Endothelial cell of umbilical vein (primary cell): Measurements from ENCODE around the gene GUK1. TPM values are rescaled to one million over a fixed set of nuclear protein-coding genes. Genes with fewer than 3 reads are reported as not detected.

Source experiments
- BruUV-seq: library from RNA; stranded (reverse); fragments of 400-500 nt; replicated peaks from 2 replicates; lab custom pipeline; 2021; lab: Mats Ljungman, UMichigan
- CTCF ChIA-PET: fragments of 300-600, 350-600 bp; sonication (Branson Sonifier 250); formaldehyde crosslinking; loops from one replicate; lab custom pipeline; 2021; ENCODE audit warnings: antibody characterized with exemption, inconsistent platforms; lab: Charles Lee
- POLR2A ChIA-PET: fragments of 300-600, 350-600 bp; sonication (Branson Sonifier 250); formaldehyde crosslinking; loops from one replicate; lab custom pipeline; 2021; ENCODE audit warnings: antibody characterized with exemption, inconsistent platforms; lab: Charles Lee
- DNase-seq: peaks from one replicate; pipeline ENCODE4 v3.0.0-alpha.2; 2011; ENCODE audit warnings: low read depth, low spot score
- FAIRE-seq: peaks from 2 replicates; lab custom pipeline; 2011; peaks lifted over from hg19 to GRCh38; lab: Jason Lieb, UNC
- H2AFZ ChIP-seq: 2 replicates; pipeline ENCODE4 v1.6.0; 2012; ENCODE audit warnings: low read depth, low read length, control low read depth, inconsistent platforms
- H3K27ac ChIP-seq: 2 replicates; pipeline ENCODE4 v1.5.1; 2011; ENCODE audit warnings: low read depth, mild to moderate bottlenecking, control low read depth, low read length, moderate library complexity; ENCODE audit not compliant: insufficient read depth
- H3K27me3 ChIP-seq, 2 experiments: 2 replicates each; pipeline versions ENCODE4 v1.6.0 to v1.6.1; 2011; ENCODE audit warnings: low read length in 2 of 2, mixed read lengths in 1 of 2; ENCODE audit not compliant: control insufficient read depth in 2 of 2, insufficient read depth in 2 of 2
- H3K36me3 ChIP-seq, 2 experiments: 2 replicates in 1 of 2; 3 replicates in 1 of 2; pipeline ENCODE4 v1.5.1; 2011; ENCODE audit warnings: low read length in 2 of 2, mild to moderate bottlenecking in 1 of 2, moderate library complexity in 1 of 2; ENCODE audit not compliant: control insufficient read depth in 2 of 2, insufficient read depth in 2 of 2; ENCODE audit errors: extremely low read depth in 1 of 2
- H3K4me1 ChIP-seq: 3 replicates; pipeline ENCODE4 v1.5.1; 2011; ENCODE audit warnings: mild to moderate bottlenecking, low read length; ENCODE audit not compliant: control insufficient read depth, insufficient read depth; ENCODE audit errors: extremely low read depth
- H3K4me2 ChIP-seq: 2 replicates; pipeline ENCODE4 v1.6.1; 2011; ENCODE audit warnings: low read length, control low read depth, mixed read lengths; ENCODE audit not compliant: insufficient read depth
- H3K4me3 ChIP-seq, 3 experiments: fragments of 200-600 bp in 1 of 3; sonication (generic), shearing (Covaris generic) in 1 of 3; replicated peaks in 1 of 3; 2 replicates each; pipeline ENCODE4 v1.5.1; 2011 to 2016; ENCODE audit warnings: control low read depth in 3 of 3, low read length in 3 of 3, mild to moderate bottlenecking in 2 of 3, inconsistent platforms in 1 of 3, low read depth in 1 of 3, moderate library complexity in 1 of 3; ENCODE audit not compliant: insufficient read depth in 1 of 3
- H3K79me2 ChIP-seq: 2 replicates; pipeline ENCODE4 v1.6.0; 2012; ENCODE audit warnings: low read length, inconsistent platforms; ENCODE audit not compliant: control insufficient read depth, insufficient read depth
- H3K9ac ChIP-seq: replicated peaks from 2 replicates; pipeline ENCODE3; 2011; ENCODE audit warnings: low read length, control low read depth; ENCODE audit not compliant: insufficient read depth; ENCODE audit errors: extremely low read depth
- H3K9me1 ChIP-seq: replicated peaks from 3 replicates; pipeline ENCODE4 v1.6.0; 2011; ENCODE audit warnings: mild to moderate bottlenecking, low read length; ENCODE audit not compliant: control insufficient read depth, insufficient read depth; ENCODE audit errors: extremely low read depth
- H3K9me3 ChIP-seq: replicated peaks from 2 replicates; pipeline ENCODE4 v1.5.1; 2012; ENCODE audit warnings: low read length, inconsistent platforms; ENCODE audit not compliant: control insufficient read depth, insufficient read depth
- H4K20me1 ChIP-seq: replicated peaks from 2 replicates; pipeline ENCODE3; 2011; ENCODE audit warnings: mild to moderate bottlenecking, low read length; ENCODE audit not compliant: control insufficient read depth, insufficient read depth; ENCODE audit errors: extremely low read depth
- EZH2 ChIP-seq: IDR thresholded peaks from 2 replicates; pipeline ENCODE4 v1.6.1; 2012; ENCODE audit warnings: borderline replicate concordance, low read depth, mild to moderate bottlenecking, moderate library complexity, low read length, inconsistent platforms; ENCODE audit not compliant: severe bottlenecking
- FOS ChIP-seq: IDR thresholded peaks from 2 replicates; pipeline ENCODE4 v1.6.1; 2011; ENCODE audit warnings: mild to moderate bottlenecking, low read length, moderate library complexity, borderline replicate concordance; ENCODE audit not compliant: insufficient read depth
- GATA2 ChIP-seq: IDR thresholded peaks from 2 replicates; pipeline ENCODE4 v1.7.0; 2011; ENCODE audit warnings: low read depth, mild to moderate bottlenecking, moderate library complexity, mixed read lengths, low read length; ENCODE audit not compliant: insufficient read length, insufficient read depth
- MYC ChIP-seq: IDR thresholded peaks from one replicate; pipeline ENCODE4 v1.6.1; 2011; ENCODE audit warnings: mild to moderate bottlenecking, low read depth, low read length
- POLR2A ChIP-seq: IDR thresholded peaks from 2 replicates; pipeline ENCODE4 v1.6.1; 2012; ENCODE audit warnings: low read depth, mild to moderate bottlenecking, control low read depth, low read length
- POLR2AphosphoS5 ChIP-seq: IDR thresholded peaks from 2 replicates; pipeline ENCODE4 v1.6.1; 2012; ENCODE audit warnings: low read depth, mild to moderate bottlenecking, control low read depth, low read length, moderate library complexity; ENCODE audit not compliant: insufficient read depth
- dilution Hi-C: fragments of 300-500 bp; cut with MboI; formaldehyde crosslinking; loops from one replicate; pipeline ENCODE4 v1.15.0; 2019; ENCODE audit warnings: low sequenced_read_pairs; ENCODE audit not compliant: extremely low pct_ligation_motif_present
- intact Hi-C: fragments of 100-400 bp; cut with micrococcal nuclease; formaldehyde crosslinking; loops from one replicate; pipeline ENCODE4 v1.10.0; 2022
- polyA plus RNA-seq, 4 experiments: library from polyadenylated mRNA; depleted of rRNA in 3 of 4; stranded (reverse) in 3 of 4; unstranded in 1 of 4; fragments of >200 nt; gene quantifications; 2 replicates each; pipeline versions ENCODE4 v1.2.1 to v1.2.3, GENCODE V29; 2011 to 2012; ENCODE audit warnings: missing spikeins in 1 of 4
- total RNA-seq: library from RNA; stranded (reverse); gene quantifications from 2 replicates; pipeline ENCODE4 v1.2.3, GENCODE V29; 2021
- TF ChIP-seq, protein P1 (sequence below), 2 donors: IDR thresholded peaks; 1 replicate in 1 of 2; 2 replicates in 1 of 2; pipeline ENCODE4 v1.5.1; 2011; ENCODE audit warnings: low read length in 2 of 2, mild to moderate bottlenecking in 2 of 2, moderate library complexity in 2 of 2, control low read depth in 1 of 2, inconsistent platforms in 1 of 2, low read depth in 1 of 2; ENCODE audit not compliant: insufficient read depth in 1 of 2; ENCODE audit errors: extremely low read depth in 1 of 2
- TF ChIP-seq, protein P2 (sequence below): IDR thresholded peaks from 2 replicates; pipeline ENCODE4 v1.6.1; 2011; ENCODE audit not compliant: insufficient read depth, insufficient read length

GUK1 gene
- total and polyA plus RNA-seq, 2 donors (not counting 3 experiments of a cell fraction or from before 2014, with no cell fraction given): 239 to 742 TPM

GRCh38 chr1:228163776-228164519 is 23.9 kb downstream of the GUK1 start:
- intact Hi-C loops (loop anchor here (2.0 to 10.0 kb wide), 2 partner anchors 295 to 379 kb away; a partner anchor contains a TSS), dilution Hi-C loops (no loop called here)
- H3K36me3 ChIP-seq: no peaks in the 10 kb centered on the region
- no peak overlapping the region for H3K4me3 ChIP-seq
- DNase-seq (no peak), FAIRE-seq (no peak)
- no peaks in the 10 kb centered on the region for H3K9me3 ChIP-seq
- no peak overlapping the region for H2AFZ ChIP-seq
- no TSS peak for BruUV-seq
- H3K79me2 ChIP-seq: peaks cover 10% of the 10 kb centered on the region
- no peaks in the 10 kb centered on the region for H3K9me1 ChIP-seq
- H3K27me3 ChIP-seq: no peaks in the 10 kb centered on the region
- ChIA-PET POLR2A (interaction anchor here (1.7 kb wide), 1 partner anchor 13 kb away, joined by 4 read pairs; no protein-coding TSS in a partner anchor), CTCF (interaction anchor here (0.8 to 4.9 kb wide), 2 partner anchors 16 to 32 kb away, joined by 3 to 43 read pairs; no protein-coding TSS in a partner anchor)
- H4K20me1 ChIP-seq: no peaks in the 10 kb centered on the region
- TF ChIP-seq, protein P1, sequence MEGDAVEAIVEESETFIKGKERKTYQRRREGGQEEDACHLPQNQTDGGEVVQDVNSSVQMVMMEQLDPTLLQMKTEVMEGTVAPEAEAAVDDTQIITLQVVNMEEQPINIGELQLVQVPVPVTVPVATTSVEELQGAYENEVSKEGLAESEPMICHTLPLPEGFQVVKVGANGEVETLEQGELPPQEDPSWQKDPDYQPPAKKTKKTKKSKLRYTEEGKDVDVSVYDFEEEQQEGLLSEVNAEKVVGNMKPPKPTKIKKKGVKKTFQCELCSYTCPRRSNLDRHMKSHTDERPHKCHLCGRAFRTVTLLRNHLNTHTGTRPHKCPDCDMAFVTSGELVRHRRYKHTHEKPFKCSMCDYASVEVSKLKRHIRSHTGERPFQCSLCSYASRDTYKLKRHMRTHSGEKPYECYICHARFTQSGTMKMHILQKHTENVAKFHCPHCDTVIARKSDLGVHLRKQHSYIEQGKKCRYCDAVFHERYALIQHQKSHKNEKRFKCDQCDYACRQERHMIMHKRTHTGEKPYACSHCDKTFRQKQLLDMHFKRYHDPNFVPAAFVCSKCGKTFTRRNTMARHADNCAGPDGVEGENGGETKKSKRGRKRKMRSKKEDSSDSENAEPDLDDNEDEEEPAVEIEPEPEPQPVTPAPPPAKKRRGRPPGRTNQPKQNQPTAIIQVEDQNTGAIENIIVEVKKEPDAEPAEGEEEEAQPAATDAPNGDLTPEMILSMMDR (IDR thresholded peaks at IDR 0.05; ENCODE audit: extremely low read depth in 1 of 2, insufficient read depth in 1 of 2, low read depth in 1 of 2, low read length in 2 of 2): no peak
- TF ChIP-seq POLR2AphosphoS5 (no peak), FOS (no peak), GATA2 (no peak), MYC (no peak), POLR2A (no peak), EZH2 (no peak)
- TF ChIP-seq, protein P2, sequence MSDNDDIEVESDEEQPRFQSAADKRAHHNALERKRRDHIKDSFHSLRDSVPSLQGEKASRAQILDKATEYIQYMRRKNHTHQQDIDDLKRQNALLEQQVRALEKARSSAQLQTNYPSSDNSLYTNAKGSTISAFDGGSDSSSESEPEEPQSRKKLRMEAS: no peak
- peaks cover 29% of the 10 kb centered on the region for H3K4me1 ChIP-seq
- no peak overlapping the region for H3K4me2 ChIP-seq
- H3K9ac ChIP-seq: no peak overlapping the region
- no peak overlapping the region for H3K27ac ChIP-seq
